MCF 10A (cell line): ENCODE measurements around the gene TCF4. TPM values are rescaled to one million over a fixed set of nuclear protein-coding genes. Genes with fewer than 3 reads are reported as not detected.

Source experiments
- BruUV-seq: library from RNA; stranded (reverse); fragments of 400-500 nt; replicated peaks from 2 replicates; lab custom pipeline; 2021; lab: Mats Ljungman, UMichigan
- CTCF ChIA-PET: fragments of 300-600 bp; sonication (Branson Sonifier 250); formaldehyde crosslinking; extraction: SDS; loops from one replicate; lab custom pipeline; 2021; ENCODE audit warnings: antibody characterized with exemption, inconsistent platforms; lab: Yijun Ruan, JAX
- POLR2A ChIA-PET: fragments of 300-600, 350-650 bp; sonication (Branson Sonifier 250); formaldehyde crosslinking; extraction: SDS; loops from one replicate; lab custom pipeline; 2020; ENCODE audit warnings: antibody characterized with exemption, inconsistent platforms; lab: Yijun Ruan, JAX
- DNase-seq: peaks from one replicate; pipeline ENCODE4 v3.0.0-alpha.2; 2018; ENCODE audit not compliant: unreplicated experiment
- H3K27ac Mint-ChIP-seq: one replicate; pipeline ENCODE4 v1.8.0; 2022; ENCODE audit warnings: mild to moderate bottlenecking, low read depth, mixed read lengths; ENCODE audit not compliant: unreplicated experiment
- H3K27me3 Mint-ChIP-seq: one replicate; pipeline ENCODE4 v1.8.0; 2022; ENCODE audit warnings: mixed read lengths; ENCODE audit not compliant: insufficient read depth, unreplicated experiment
- H3K36me3 Mint-ChIP-seq: one replicate; pipeline ENCODE4 v1.8.0; 2022; ENCODE audit warnings: mild to moderate bottlenecking, moderate library complexity, mixed read lengths; ENCODE audit not compliant: insufficient read depth, unreplicated experiment
- H3K4me1 Mint-ChIP-seq: one replicate; pipeline ENCODE4 v1.8.0; 2022; ENCODE audit warnings: mixed read lengths; ENCODE audit not compliant: insufficient read depth, unreplicated experiment
- H3K4me3 Mint-ChIP-seq: one replicate; pipeline ENCODE4 v1.8.0; 2022; ENCODE audit warnings: mild to moderate bottlenecking, moderate library complexity, mixed read lengths; ENCODE audit not compliant: unreplicated experiment
- H3K9me3 Mint-ChIP-seq: one replicate; pipeline ENCODE4 v1.8.0; 2022; ENCODE audit warnings: mixed read lengths; ENCODE audit not compliant: unreplicated experiment
- intact Hi-C: fragments of 100-400 bp; cut with micrococcal nuclease; formaldehyde crosslinking; loops from 2 replicates; pipeline ENCODE4 v1.14.1; 2022
- total RNA-seq: library from RNA; stranded (reverse); gene quantifications from 2 replicates; pipeline ENCODE4 v1.2.3, GENCODE V29; 2022
- TF ChIP-seq, protein P1 (sequence below): fragments of 200-600 bp; IDR thresholded peaks from one replicate; pipeline ENCODE4 v1.8.0; 2022; ENCODE audit warnings: antibody characterized with exemption, mild to moderate bottlenecking; ENCODE audit not compliant: unreplicated experiment

TCF4 gene
- total RNA-seq, 1 experiment from 2014 or later = 6.2 TPM

- intact Hi-C loops = no loop called here
- peak overlapping the region; percentile 5 for H3K27ac Mint-ChIP-seq
- TF ChIP-seq, protein P1, sequence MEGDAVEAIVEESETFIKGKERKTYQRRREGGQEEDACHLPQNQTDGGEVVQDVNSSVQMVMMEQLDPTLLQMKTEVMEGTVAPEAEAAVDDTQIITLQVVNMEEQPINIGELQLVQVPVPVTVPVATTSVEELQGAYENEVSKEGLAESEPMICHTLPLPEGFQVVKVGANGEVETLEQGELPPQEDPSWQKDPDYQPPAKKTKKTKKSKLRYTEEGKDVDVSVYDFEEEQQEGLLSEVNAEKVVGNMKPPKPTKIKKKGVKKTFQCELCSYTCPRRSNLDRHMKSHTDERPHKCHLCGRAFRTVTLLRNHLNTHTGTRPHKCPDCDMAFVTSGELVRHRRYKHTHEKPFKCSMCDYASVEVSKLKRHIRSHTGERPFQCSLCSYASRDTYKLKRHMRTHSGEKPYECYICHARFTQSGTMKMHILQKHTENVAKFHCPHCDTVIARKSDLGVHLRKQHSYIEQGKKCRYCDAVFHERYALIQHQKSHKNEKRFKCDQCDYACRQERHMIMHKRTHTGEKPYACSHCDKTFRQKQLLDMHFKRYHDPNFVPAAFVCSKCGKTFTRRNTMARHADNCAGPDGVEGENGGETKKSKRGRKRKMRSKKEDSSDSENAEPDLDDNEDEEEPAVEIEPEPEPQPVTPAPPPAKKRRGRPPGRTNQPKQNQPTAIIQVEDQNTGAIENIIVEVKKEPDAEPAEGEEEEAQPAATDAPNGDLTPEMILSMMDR = no peak
- no peak overlapping the region for H3K4me3 Mint-ChIP-seq
- H3K9me3 Mint-ChIP-seq = peaks cover 8% of the 10 kb centered on the region
- peak; percentile 74 for DNase-seq
- ChIA-PET CTCF (interaction anchor here (0.6 kb wide), 1 partner anchor 52 kb away, joined by 3 read pairs; no protein-coding TSS in a partner anchor), POLR2A (interaction anchor here (0.7 to 0.9 kb wide), 4 partner anchors 36 to 297 kb away, joined by 3 read pairs; no protein-coding TSS in a partner anchor)
- H3K27me3 Mint-ChIP-seq = no peaks in the 10 kb centered on the region
- H3K4me1 Mint-ChIP-seq = peaks cover 22% of the 10 kb centered on the region
- BruUV-seq = no TSS peak
- H3K36me3 Mint-ChIP-seq = peaks cover 5% of the 10 kb centered on the region
Measured at GRCh38 chr18:55634545-55634944, 46.6 kb upstream of the TCF4 start.

GRCh38 chr18:55633032-55633431 lies 45.0 kb upstream of the TCF4 start:
- Mint-ChIP-seq H3K4me1 (peaks cover 22% of the 10 kb centered on the region), H3K9me3 (peaks cover 8% of the 10 kb centered on the region), H3K27ac (peak overlapping the region; percentile 61), H3K36me3 (peaks cover 5% of the 10 kb centered on the region), H3K4me3 (no peak overlapping the region), H3K27me3 (no peaks in the 10 kb centered on the region)
- TF ChIP-seq, protein P1 = no peak
- no TSS peak for BruUV-seq
- peak; percentile 15 for DNase-seq
- POLR2A ChIA-PET = interaction anchor here (0.9 to 1.4 kb wide), 4 partner anchors 44 to 223 kb away, joined by 3 to 6 read pairs (median 4); no protein-coding TSS in a partner anchor
- CTCF ChIA-PET = interaction anchor here (0.6 to 0.7 kb wide), 2 partner anchors 571 to 942 kb away, joined by 3 to 4 read pairs; no protein-coding TSS in a partner anchor
- intact Hi-C loops = no loop called here

DNA sequence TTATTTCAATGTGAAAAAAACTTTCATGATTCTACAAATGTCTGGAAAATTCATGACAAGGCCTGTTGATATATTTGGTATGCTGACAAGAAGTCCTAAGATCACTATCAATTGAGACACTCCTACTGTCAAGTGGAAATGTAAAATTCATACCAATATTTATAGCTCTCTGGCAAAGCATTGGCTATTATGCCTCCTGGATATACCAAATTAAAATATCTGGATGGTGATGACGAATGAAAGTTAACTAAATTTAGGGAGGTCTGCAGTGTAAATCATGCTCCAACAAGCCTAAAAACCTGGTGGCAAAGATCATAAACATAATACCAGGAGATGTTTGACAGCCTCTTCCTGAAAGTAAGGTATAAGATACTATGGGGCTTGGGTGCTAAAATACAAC lies 41.1 kb upstream of the TCF4 start:
- TF ChIP-seq, protein P1 = no peak

GRCh38 chr18:55627007-55627406 lies 39.0 kb upstream of the TCF4 start:
- TF ChIP-seq, protein P1 = no peak
- no peak for DNase-seq
- H3K27ac Mint-ChIP-seq = no peak overlapping the region
- H3K4me1 Mint-ChIP-seq = no peaks in the 10 kb centered on the region
- no peaks in the 10 kb centered on the region for H3K27me3 Mint-ChIP-seq
- intact Hi-C loops = no loop called here
- H3K4me3 Mint-ChIP-seq = no peak overlapping the region
- H3K9me3 Mint-ChIP-seq = peaks cover 8% of the 10 kb centered on the region
- ChIA-PET CTCF (interaction anchor here (0.7 kb wide), 1 partner anchor 523 kb away, joined by 4 read pairs; no protein-coding TSS in a partner anchor), POLR2A (no interaction called here)
- no TSS peak for BruUV-seq
- no peaks in the 10 kb centered on the region for H3K36me3 Mint-ChIP-seq

More for the DNA sequence above, 41.1 kb upstream of the TCF4 start:
- H3K4me1 Mint-ChIP-seq = peaks cover 13% of the 10 kb centered on the region
- peaks cover 8% of the 10 kb centered on the region for H3K9me3 Mint-ChIP-seq
- POLR2A ChIA-PET = no interaction called here
- CTCF ChIA-PET = no interaction called here
- H3K27ac Mint-ChIP-seq = no peak overlapping the region
- intact Hi-C loops = no loop called here
- no peaks in the 10 kb centered on the region for H3K36me3 Mint-ChIP-seq
- no peak overlapping the region for H3K4me3 Mint-ChIP-seq
- H3K27me3 Mint-ChIP-seq = no peaks in the 10 kb centered on the region
- DNase-seq = no peak
- no TSS peak for BruUV-seq
